Jurkat, Clone E6-1 (cell line): ENCODE results near the gene SKA2.
"Not testable (repeated sequence)": the region's sequence is repeated elsewhere in the genome, so short reads cannot be mapped to it uniquely, and the experiment has no call there.

Experiments
- DNase-seq: peaks from one replicate; pipeline ENCODE4 v3.0.0-alpha.2; 2011; ENCODE audit warnings: low read depth, low spot score
- H3K4me3 ChIP-seq: 2 replicates; pipeline ENCODE4 v1.5.1; 2011; ENCODE audit warnings: mild to moderate bottlenecking, low read length, control low read depth, moderate library complexity

The SKA2 gene

DNA sequence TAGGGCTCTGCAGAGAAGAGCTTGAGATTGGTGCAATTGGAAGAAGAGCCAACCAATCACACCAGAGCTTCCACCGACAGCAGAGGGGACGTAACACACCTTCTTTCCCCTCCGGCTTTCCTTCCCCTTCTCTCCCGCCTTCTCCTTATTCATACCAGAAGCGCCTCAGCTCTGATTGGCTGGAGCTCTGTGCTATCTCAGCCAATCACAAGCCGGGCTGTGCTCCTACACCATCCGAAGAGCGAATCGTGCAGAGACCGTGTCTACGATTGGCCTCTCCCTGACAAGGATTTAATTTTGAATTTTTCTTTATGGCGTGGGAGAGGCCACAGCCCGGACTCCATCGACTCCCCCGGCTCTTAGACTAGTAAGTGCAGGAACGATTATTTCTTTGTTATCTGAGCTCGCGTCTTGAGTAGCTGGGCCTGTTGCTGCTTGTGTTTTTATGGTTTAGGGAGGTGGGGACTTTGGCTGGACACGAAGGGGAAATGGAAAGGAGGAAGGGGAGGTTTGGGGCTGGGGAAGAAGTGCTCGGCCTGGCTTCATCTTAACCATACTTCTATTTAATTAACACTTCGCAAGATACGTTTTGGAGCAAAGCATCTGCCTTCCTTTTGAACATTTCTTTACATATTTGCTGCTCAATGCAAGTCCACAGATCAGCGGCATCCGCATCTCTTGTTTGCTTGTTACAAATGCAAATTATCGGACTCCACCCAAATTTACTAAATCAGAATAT, 622 bp upstream of the SKA2 start, which contains the start of gene PRR11:
PRR11 (plus strand) TSS at position 308 of the 739 bp plus-strand sequence. CDS start 14,007 bp downstream, outside the sequence.
- H3K4me3 ChIP-seq = peak within 1 kb of the TSS; percentile 94
- peak; percentile 100 for DNase-seq

- peak overlapping the region; percentile 76 for H3K4me3 ChIP-seq
- peak; percentile 49 for DNase-seq
Observed at GRCh38 chr17:59154292-59154720, 680 bp downstream of the SKA2 start.

DNA sequence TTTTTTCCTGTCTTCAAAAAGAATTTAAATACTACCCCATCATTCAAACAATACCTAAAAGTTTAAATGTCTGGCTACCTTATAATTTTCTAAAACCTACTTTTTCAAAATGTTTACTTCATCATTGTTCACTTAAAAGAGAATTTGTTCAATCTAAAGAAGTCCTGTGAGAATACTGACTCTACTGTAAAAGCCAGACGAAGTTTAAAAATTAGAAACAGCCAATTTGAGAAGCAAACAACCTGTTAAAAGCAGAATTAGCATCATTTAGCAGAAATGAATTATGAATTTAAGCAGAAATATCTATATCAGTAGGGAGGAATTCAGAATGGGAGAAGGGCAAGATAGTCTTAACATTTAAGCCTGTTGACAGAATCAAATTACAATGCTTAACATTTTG, 2.1 kb downstream of the SKA2 start:
- H3K4me3 ChIP-seq = peak overlapping the region; percentile 76

GRCh38 chr17:59151591-59151990, 3.4 kb downstream of the SKA2 start:
- no peak for DNase-seq
- H3K4me3 ChIP-seq = peak overlapping the region; percentile 20

More for the DNA sequence above, 2.1 kb downstream of the SKA2 start:
- no peak for DNase-seq

GRCh38 chr17:59151006-59151405, 4.0 kb downstream of the SKA2 start:
- no peak overlapping the region for H3K4me3 ChIP-seq
- peak; percentile 35 for DNase-seq

GRCh38 chr17:59149841-59150511, 5.0 kb downstream of the SKA2 start:
- peak; percentile 67 for DNase-seq
- H3K4me3 ChIP-seq = no peak overlapping the region

DNA sequence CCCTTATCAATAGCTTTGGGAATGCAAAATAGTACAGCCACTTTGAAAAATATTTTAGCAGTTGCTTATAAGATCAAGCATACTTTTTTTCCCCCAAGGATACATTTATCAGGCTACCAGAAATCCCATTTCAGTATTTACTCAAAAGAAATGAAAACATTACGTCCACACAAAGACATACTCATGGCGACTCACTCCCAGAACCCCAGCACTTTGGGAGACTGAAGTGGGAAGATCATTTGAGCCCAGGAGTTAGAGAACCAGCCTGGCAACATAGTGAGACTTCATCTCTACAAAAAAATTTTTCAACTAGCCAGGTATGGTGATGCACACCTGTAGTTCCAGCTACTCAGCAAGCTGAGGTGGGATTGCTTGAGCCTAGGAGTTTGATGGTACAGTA, 5.9 kb downstream of the SKA2 start:
- H3K4me3 ChIP-seq = no peak overlapping the region
- DNase-seq = no peak

DNA sequence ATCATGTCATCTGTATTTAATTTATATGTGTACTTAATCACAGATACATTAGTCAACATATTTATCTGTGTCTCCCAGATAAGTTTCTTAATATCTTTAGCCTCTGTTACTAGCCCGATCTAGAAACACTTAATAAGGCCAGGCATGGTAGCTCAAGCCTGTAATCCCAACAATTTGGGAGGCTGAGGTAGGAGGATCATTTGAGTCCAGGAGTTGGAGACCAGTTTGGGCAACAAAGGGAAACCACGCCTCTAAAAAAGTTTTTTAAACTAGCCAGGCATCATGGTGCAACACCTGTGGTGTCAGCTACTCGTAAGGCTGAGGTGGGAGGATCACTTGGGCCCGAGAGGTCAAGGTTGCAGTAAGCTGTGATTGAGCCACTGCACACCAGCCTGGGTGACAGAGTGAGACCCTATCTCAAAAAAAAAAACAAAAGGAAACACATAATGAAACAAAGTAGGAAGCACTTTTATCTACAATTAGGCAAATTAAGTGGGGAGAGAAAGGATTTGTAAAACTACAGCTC, 9.4 kb downstream of the SKA2 start:
- no peak for DNase-seq
- H3K4me3 ChIP-seq = no peak overlapping the region

GRCh38 chr17:59141860-59142259, 13.1 kb downstream of the SKA2 start:
- DNase-seq = no peak

GRCh38 chr17:59139939-59140338, 15.0 kb downstream of the SKA2 start:
- DNase-seq = no peak
- no peak overlapping the region for H3K4me3 ChIP-seq

More at GRCh38 chr17:59141860-59142259, 13.1 kb downstream of the SKA2 start:
- no peak overlapping the region for H3K4me3 ChIP-seq

GRCh38 chr17:59138339-59138738, 16.6 kb downstream of the SKA2 start:
- not testable (repeated sequence) for H3K4me3 ChIP-seq, DNase-seq

- H3K4me3 ChIP-seq = no peak overlapping the region
- DNase-seq = no peak
Observed at GRCh38 chr17:59131131-59131530, 23.9 kb downstream of the SKA2 start.

DNA sequence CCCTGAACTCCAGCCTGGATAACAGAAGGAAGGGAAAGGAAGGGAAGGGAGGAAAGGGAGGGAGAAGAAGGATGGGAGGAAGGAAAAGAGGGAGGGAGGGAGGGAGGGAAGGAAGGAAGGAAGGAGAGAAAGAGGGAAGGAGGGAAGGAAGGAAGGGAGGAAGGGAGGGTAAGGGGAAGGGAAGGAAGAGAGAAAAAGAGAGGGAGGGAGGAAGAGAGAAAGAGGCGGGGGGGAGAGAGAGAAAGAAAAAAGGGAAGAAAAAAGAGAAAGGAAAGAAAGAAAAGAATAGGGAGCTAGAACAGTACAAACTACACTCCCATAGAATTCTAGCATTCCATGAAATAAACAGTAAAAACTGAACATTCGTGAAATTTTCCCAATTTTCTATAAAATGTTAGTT, 25.2 kb downstream of the SKA2 start:
- no peak for DNase-seq
- no peak overlapping the region for H3K4me3 ChIP-seq

DNA sequence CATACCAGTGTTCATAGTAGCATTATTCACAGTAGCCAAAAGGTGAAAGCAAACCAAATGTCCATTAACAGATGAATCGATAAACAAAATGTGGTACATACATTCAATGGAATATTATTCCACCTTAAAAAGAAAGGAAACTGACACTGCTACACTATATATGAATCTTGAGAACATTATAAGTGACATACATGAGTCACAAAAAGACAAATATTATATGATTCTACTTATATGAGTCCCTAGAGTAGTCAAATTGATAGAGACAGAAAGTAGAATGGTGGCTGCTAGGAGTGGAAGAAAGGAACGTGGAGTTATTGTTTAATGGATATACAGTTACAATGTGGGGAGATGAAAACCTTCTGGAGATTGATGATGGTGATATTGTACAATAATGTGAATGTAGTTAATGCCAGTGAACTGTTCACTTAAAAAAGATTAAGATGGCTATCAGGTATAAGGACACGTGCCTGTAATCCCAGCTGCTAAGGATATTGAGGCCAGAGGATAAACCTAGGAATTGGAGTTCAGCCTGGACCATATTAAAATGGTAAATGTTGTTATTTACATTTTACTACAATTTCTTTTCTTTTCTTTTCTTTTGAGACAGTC, 28.1 kb downstream of the SKA2 start:
- no peak for DNase-seq
- no peak overlapping the region for H3K4me3 ChIP-seq

DNA sequence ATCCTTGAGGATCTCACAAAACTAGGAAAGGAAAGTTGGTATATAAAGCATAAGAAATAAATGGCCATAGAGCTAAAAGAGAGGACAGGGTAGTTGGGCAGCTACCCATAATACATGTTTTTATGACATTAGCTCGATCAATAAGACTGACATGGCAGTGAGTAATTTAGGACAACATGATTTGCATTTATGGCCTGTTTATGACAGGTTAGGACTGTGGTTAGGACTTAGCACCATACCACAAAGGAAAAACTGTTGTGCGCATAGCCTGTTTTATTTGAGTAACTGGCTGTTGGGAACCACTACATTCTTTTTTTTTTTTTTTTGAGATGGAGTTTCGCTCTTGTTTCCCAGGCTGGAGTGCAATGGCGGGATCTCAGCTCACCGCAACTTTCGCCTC, 30.3 kb downstream of the SKA2 start:
- H3K4me3 ChIP-seq = no peak overlapping the region
- DNase-seq = no peak

GRCh38 chr17:59121901-59122480, 33.0 kb downstream of the SKA2 start:
- no peak for DNase-seq
- H3K4me3 ChIP-seq = no peak overlapping the region

DNA sequence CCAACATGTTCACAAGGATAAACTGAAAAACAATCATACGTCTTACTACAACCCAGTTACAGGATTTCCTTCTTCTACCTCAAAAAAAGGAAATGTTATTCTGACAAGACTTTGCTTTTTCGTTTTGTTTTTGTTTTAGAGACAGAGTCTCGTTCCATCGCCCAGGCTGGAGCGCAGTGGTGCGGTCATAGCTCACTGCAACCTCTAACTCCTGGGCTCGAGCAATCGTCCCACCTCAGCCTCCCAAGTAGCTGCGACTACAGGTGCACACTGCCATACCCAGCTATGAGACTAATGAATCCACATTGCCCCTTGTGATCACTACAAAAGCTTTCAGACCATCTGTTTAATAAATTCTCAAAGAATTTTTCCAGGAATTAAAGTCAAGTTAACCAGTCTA, 39.5 kb downstream of the SKA2 start:
- no peak overlapping the region for H3K4me3 ChIP-seq
- DNase-seq = no peak

DNA sequence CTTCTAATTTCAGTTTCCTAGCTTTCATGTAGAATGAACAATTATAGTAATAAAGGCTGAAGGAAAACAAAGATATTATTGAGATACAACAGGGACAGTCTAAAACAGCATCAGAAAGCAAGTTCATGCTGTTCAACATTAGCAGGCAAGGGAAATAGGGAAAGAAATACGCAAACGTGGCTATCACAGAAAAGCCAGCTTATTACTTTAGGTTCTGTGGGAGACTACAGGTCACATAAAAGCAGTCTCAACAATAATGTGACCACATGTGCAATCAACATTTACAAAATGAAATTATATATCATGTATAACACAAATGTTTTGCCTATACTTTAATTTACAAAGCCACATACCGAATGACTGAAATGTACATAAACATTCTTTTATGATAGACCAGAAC, 43.4 kb downstream of the SKA2 start:
- DNase-seq = no peak
- no peak overlapping the region for H3K4me3 ChIP-seq

DNA sequence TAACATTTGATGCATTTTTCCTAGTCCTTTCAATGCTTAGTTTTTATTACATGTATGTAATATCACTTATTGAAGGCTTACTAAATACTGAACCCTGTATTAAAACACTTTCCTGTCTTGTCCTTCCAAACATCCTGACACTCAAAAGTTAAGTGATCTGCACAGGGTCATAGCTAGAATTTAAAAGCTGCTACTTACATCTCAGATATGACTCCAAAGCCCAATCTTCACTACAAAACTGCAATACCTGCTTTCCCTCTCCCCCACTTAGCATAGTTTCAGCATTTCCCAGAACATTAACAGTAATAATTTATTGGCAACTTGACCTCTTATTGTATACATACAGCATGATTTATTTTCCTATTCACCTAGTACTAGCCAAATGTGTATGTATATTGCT, 44.0 kb downstream of the SKA2 start:
- no peak for DNase-seq
- H3K4me3 ChIP-seq = no peak overlapping the region
